HG03139 (cell line): Measurements from ENCODE around the gene MEPCE.

Experiments used
- ATAC-seq: cut with Tn5 transposase; IDR thresholded peaks from one replicate; pipeline ENCODE4 v1.9.1; 2021; ENCODE audit not compliant: unreplicated experiment

MEPCE gene

DNA sequence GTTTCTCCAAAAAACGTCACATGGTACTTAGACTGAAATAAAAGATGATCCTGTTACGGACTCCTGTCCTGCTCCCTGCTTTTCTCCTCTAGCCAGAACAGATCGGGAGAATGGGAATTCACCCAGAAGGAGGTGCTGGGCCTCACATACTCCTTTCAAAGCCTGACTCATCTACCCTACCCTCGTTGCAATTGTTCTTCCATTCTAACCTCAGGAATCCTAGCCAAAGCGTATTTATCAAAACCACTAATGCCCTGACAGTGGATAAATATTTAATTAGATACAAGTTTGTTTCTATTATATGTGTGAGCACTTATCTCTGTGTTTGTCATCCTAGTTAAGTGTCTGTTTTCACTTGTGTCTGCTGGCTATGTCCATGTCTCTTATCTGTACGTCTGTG lies 22.9 kb upstream of the MEPCE start:
- no peak for ATAC-seq

DNA sequence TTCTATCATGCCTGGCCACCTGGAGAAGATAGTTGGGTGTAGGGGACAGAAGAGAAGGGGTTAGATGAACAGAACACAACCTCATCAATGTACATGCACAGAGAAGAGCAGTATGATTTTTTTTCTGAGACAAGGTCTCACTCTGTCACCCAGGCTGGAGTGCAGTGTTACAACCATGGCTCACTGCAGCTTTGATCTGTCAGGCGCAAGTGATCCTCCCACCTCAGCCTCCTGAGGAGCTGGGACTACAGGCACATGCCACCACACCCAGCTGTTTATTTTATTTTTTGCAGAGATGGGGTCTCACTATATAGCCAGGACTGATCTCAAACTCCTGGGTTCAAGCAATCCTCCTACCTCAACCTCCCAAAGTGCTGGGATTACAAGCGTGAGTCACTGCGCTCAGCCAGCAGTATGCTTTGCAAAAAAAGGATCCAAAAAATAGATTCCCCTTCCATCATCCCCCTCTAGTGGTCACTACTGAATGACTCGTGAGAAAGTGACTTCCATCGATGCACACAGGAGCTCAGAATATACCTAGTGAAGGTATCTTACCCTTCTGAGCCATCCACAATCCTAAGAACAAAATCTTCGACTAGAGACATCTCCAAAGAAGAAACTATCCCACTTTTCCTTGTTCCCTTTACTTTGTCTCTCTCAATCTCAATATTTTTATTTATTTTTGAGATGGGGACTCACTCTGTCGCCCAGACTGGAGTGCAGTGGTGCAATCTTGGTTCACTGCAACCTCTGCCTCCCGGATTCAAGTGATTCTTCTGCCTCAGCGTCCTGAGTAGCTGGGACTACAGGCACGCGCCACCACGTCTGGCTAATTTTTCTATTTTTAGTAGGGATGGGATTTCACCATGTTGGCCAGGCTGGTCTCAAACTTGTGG lies 22.1 kb upstream of the MEPCE start:
- ATAC-seq = no peak

DNA sequence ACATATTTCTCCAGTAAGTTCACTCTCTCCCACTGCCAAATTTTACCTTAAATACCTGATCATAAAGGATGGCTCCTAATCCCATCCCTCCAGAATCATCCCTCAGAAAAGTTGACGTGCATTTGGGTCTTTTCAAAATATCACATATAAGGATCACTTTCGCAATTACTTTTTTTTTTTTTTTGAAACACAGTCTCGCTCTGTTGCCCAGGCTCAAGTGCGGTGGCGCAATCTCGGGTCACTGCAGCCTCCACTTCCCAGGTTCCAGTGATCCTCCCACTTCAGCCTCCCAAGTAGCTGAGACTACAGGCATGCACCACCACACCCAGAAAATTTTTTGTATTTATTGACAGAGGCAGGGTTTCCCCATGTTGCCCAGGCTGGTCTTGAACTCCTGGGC lies 18.5 kb upstream of the MEPCE start:
- no peak for ATAC-seq

DNA sequence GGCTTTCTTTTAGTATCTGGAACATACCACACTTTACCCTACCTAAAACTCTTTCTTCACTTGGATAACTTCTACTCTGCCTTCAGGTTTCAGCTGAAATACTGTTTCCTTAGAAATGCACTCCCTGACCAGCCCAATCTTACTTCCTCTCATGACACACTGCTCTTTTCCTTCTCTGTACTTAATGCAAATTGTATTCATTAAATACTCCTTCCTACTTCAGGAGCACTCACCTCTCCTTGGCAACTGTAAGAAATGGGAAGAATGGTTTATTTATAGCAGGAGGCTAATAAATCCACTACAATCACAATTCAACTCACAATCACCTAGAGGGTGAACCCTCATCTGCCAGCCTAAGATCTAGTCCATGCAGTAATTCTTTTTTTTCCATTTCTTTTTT lies 16.3 kb upstream of the MEPCE start:
- no peak for ATAC-seq

DNA sequence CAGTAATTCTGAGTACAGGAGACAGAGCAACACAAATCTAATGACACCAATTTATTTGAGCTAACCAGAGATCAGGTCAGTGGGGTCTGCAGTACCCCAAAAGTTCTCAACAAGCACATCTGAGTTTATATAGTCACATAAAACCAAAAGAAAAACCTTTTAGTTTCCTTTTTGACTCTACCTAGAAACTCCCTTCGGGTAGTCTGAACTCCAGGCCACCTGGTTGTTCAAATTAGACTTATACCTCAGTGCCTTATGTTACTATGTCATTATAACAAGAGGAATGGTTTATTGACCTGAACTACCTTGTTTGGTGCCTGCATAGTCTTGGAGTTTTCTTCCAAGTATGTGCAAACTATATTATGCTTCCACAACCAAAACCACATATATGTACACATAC lies 15.7 kb upstream of the MEPCE start:
- no peak for ATAC-seq

DNA sequence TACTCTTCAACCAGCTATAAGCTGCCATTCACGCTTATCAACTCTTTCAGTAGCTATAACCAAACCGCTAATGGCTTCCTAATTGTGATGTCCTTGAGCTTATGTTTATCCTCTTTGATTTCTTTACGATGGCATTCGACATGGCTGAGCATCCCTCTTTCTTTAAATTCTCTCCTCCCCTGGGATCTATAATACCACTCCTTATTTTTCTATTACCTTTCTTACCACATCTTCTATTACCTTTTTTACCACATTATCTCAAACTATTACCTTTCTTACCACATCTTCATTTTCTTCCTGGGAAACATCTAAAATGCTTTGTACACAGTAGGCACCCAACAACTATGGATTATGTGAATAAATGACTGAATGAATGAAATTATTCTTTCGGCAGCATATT lies 14.2 kb upstream of the MEPCE start:
- no peak for ATAC-seq

DNA sequence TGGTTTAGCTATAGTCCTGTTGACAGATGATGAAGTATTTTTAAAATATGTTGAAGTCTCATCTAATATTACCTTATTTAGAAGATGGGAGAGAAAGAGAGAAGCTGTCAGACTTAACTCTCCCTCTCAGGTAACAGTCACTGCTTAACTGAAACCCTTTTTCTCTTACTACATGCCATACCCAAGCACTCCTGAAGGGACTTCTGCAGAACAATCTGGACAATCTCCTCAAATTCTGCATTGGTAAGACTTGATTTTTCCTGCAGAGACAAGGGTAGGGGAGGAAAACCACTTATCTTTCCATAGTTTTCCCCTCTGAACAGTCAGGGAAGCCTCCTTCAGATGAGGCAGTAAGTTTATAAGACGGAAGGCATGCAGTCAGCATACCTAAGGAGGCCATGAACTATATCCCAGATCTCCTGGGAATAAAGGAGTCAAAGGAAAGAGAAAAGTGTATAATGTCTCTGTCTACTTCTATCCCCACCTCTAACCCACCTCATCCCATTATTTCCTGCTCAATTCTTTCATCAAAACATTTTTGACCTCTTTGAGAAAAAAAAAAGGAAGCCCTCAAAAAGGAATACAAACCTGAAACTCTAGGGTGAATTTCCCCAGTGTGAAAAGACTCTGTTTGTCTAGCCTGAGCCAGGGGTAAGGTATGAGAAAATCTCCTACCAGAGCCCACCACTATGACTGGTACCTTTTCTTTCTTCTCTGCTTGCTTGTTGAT lies 10.5 kb upstream of the MEPCE start:
- no peak for ATAC-seq

DNA sequence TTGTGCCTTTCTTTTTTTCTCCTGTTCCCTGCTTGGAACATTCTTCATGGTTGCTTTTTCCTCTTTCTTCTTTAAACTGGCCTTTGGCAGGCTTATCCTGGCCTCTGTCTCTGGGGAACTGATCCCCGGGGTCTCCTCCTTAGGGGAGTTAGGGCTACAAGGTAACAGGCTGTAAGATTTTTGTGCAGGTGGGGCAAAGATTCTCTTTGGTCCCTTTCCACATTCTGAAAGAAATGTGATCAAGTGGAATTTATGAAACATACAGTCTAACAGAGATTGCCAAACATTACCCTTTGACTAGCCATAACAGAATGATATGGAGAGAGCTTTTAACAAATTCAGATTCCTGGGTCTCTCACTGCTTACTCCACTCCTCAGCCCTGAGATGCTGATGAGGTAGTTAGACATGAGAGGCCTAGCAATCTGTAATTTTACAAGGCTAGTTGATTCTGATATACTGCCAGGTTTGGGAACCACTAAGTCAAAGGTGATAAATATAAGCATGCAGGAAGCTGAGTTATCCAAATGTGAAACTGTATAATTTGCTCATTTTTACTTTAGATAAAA lies 9.9 kb upstream of the MEPCE start:
- ATAC-seq = no peak

DNA sequence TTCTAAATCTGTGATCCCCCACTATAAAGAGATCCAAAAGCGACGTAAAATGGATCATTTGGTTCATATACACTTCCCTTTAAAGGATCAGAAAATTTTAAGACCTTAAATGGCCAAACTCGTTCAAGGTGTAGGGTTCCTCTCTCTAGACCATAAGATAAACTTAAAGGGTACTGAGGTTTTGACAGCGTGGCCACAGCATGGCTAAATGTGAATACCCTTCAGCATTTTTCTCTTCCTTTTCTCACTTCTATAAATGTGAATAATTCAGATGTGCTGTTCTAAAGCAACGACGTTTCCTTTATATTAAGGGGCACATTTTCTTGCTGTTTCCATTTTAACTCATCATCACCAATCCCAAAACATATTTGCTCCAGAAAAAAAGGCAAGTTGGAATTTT lies 6.3 kb upstream of the MEPCE start:
- ATAC-seq = no peak

DNA sequence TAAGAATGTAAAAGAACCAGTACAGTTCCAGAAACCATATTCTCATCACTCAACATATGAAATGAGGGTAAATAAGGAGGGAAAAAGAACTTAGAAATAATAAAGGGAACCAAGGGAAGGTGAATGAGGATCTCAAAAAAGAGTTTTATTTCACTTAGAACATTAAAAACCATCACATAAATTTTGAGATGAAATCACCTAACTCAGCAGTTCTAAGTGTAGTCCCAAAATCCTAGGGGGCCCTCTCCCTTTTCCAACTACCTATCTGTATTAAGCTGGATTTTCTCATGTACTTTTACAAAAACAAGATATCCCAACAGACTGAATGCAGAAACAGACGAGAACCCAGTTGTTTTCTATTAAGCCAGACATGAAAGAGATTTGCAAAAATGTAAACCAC lies 4.3 kb upstream of the MEPCE start:
- no peak for ATAC-seq

DNA sequence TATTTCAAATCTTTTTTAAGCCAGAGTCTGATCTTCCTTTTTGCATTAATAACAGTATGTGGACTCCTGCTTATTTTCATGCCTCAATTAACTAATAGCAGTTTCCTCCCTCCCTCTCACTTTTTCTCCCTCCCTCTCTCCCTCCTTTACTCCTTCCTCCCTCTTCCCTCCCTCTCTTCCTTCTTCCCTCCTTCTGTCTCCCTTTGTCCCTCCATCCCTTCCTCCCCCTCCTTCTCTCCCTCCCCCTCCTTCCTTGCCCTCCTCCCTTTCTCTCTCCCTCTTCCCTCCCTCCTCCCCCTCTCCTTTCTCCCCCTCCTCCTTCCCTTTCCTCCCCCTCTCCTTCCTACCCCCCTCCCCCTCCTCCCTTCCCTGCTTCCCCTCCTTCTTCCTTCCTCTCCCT lies 3.1 kb upstream of the MEPCE start:
- no peak for ATAC-seq

DNA sequence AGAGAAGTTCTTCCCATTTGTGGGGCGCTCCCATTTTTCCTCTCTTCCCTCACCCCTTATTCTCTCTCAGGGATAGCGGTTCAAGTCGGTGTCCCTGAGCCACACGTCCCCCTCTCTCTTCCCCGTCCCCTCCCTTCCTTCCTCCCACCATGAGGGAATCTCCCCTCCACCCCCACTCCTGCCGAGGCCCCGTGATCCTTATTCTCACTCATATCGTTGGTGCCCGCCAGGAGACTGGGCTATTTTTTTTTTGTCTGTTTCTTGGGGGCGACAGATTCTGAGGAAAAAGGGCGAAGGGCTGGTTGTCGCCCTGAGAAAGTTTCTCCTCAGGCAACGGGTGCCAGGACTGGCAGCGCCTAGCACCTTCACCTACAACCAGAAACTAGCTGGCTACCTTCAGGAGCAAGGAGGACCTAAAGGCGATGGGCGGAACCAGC lies 1.9 kb upstream of the MEPCE start:
- ATAC-seq = no peak

DNA sequence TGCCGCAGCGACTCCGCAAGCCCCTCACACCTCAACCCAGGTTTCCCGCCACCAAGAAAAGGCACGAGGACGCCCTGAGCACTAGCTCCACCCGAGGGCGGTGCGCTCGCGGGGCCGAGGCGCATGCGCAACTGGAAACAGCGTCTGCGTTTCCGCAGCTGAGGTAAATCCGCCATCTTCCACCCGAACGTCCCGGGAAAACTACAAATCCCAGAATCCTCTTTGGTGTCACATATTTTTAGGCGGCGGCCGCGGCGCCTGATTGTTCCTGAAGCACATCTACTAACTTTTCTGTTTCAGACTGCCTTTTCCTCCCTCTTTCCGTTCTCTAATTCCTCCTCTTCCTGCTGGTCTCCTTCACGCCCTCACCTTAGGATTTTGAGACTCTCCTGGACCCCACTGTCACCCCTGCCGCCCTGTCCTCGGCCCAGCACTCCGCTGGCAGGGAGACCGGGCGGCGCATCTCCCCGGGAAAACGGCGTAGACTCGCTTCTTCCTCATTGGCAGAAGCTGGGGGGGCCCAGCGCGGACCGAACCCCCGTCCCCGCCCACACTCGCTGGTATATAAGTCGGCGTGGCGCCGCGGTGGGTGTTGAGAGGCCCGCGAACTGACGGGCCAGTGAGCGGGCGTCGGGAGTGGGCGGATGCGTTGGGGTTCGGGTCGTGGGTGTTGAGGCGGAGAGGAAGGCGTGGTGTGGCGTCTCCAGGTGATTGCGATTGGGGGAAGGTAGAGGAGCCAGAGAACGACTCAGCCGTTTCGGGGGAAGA lies 1.2 kb upstream of the MEPCE start, which contains the start of gene ZCWPW1:
Gene ZCWPW1 (minus strand): TSS at position 505 of the 768 bp plus-strand sequence. CDS start 8,054 bp downstream, outside the sequence.
- peak; percentile 35 for ATAC-seq

DNA sequence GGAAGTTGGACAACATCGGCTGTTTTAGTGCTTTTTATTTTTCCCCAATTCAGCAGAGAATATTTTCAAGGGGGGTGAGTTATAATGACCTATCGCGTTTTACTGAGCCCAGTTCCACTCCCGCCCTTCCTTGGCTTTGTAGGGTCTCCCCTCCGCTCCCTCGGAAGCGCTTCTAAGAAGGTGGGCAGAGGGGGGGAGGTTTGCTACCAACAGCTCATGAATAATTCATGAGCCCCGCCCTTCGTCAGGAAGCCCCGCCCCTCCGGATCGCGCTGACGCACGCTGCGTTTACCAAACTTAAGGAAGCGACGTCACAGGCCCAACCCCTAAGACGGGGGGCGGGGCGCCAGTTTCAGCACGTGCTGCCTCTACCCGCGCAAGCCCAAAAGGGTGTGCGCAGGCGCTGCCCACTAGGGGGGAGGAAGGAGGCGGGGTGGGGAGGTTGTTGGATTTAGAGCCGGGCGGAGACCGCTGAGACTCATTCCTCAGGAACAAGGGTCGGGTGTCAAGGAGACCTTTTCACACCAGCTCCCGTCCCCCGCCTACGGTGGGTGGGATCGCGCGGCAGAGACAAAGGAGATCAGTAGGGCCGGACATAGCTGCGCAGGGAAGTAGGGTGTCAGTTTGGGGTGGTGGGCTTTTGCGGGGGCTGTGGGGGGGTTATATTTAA lies 529 bp upstream of the MEPCE start:
- ATAC-seq = peak; percentile 37

DNA sequence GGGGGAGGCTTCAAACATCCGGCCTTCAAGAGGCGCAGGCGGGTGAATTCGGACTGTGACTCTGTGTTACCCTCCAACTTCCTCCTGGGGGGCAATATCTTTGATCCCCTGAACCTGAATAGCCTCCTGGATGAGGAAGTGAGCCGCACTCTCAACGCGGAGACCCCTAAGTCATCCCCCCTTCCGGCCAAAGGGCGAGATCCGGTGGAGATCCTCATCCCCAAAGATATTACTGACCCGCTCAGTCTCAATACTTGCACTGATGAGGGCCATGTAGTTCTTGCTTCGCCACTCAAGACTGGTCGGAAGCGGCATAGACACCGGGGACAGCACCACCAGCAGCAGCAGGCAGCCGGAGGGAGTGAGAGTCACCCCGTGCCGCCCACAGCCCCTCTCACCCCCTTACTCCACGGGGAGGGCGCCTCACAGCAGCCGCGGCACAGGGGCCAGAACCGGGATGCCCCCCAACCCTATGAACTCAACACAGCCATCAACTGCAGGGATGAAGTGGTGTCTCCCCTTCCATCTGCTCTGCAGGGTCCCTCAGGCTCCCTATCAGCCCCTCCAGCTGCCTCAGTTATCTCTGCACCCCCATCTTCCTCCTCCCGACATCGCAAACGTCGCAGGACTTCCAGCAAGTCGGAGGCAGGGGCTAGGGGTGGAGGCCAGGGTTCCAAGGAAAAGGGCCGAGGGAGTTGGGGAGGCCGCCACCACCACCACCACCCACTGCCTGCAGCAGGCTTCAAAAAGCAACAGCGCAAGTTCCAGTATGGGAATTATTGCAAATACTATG lies 1.1 kb downstream of the MEPCE start:
- no peak for ATAC-seq

DNA sequence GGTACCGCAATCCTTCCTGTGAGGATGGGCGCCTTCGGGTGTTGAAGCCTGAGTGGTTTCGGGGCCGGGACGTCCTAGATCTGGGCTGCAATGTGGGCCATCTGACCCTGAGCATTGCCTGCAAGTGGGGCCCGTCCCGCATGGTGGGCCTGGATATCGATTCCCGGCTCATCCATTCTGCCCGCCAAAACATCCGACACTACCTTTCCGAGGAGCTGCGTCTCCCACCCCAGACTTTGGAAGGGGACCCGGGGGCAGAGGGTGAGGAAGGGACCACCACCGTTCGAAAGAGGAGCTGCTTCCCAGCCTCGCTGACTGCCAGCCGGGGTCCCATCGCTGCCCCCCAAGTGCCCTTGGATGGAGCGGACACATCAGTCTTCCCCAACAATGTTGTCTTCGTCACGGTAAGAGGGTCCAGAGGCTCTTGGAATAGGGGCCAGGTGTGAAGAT lies 1.7 kb downstream of the MEPCE start:
- ATAC-seq = no peak

DNA sequence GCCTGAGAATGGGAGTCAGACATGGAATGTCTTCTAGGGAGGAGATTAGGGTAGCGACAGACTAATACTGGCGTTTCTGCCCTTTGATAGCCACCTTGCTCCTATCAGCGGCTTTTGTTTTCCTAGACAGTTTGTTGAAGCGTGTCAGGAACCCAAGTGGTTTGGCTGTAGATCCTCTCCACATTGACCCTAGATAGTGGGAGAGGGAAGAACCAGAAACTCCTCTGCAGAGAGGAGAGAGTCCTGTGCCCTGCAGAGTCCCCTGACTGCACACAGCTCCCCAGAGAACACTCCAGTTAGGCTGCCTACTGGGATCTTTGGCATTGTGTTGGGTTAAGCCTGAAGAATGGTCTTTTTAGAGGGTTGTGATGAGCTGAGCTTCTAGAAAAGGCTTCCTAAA lies 2.4 kb downstream of the MEPCE start:
- no peak for ATAC-seq

DNA sequence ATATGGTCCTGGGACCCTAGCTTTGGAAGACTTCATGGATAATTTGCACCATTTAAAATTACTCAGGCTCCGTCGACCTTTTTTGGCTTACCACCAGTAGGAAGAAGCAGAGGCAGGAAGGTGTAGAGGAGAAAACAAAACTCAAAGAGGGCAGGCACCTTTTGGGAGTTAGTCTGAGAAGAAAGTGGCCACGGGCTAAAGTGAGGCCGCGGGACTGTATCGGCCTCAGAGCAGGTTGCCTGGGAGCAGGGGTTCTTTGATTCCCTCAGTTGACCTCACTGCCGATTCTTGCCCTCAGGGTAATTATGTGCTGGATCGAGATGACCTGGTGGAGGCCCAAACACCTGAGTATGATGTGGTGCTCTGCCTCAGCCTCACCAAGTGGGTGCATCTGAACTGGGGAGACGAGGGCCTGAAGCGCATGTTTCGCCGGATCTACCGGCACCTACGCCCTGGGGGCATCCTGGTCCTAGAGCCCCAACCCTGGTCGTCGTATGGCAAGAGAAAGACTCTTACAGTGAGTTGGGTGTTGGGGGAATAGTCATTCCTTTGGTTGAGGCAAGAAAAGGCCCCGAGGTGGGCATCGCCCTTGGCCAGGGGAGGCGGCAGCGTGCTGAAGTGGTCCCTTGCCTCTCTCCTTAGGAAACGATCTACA lies 3.1 kb downstream of the MEPCE start:
- no peak for ATAC-seq

DNA sequence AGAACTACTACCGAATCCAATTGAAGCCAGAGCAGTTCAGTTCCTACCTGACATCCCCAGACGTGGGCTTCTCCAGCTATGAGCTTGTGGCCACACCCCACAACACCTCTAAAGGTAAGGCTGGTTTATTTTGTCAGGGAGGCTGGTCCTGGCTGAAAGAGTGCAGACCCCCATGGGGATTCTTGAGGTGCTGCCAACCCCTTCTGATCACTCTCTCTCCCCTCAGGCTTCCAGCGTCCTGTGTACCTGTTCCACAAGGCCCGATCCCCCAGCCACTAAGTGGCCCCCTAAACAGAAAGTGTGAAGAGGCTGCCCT lies 3.6 kb downstream of the MEPCE start:
- ATAC-seq = no peak
